Esophagus muscularis mucosa (tissue), 4 donors: ENCODE results near the gene TIMM17A.

Source experiments
- EP300 ChIP-seq: sonication (generic); formaldehyde crosslinking; IDR thresholded peaks from one replicate; pipeline ENCODE4 v1.6.1; 2017; ENCODE audit warnings: antibody characterized with exemption
- POLR2A ChIP-seq: fragments of 450-650 bp; IDR thresholded peaks from one replicate; pipeline ENCODE4 v1.6.1; 2017; ENCODE audit warnings: antibody characterized with exemption, moderate library complexity, mild to moderate bottlenecking, low read depth
- TF ChIP-seq, protein P1 (sequence below), 3 experiments: fragments of 200-600 bp in 2 of 3; fragments of 450-650 bp in 1 of 3; sonication (generic) in 2 of 3; IDR thresholded peaks; one replicate each; pipeline ENCODE4 v1.5.1; 2017 to 2019; ENCODE audit warnings: antibody characterized with exemption in 3 of 3, mild to moderate bottlenecking in 2 of 3, moderate library complexity in 1 of 3

- TF ChIP-seq EP300 (no peak), POLR2A (no peak)
- TF ChIP-seq, protein P1, sequence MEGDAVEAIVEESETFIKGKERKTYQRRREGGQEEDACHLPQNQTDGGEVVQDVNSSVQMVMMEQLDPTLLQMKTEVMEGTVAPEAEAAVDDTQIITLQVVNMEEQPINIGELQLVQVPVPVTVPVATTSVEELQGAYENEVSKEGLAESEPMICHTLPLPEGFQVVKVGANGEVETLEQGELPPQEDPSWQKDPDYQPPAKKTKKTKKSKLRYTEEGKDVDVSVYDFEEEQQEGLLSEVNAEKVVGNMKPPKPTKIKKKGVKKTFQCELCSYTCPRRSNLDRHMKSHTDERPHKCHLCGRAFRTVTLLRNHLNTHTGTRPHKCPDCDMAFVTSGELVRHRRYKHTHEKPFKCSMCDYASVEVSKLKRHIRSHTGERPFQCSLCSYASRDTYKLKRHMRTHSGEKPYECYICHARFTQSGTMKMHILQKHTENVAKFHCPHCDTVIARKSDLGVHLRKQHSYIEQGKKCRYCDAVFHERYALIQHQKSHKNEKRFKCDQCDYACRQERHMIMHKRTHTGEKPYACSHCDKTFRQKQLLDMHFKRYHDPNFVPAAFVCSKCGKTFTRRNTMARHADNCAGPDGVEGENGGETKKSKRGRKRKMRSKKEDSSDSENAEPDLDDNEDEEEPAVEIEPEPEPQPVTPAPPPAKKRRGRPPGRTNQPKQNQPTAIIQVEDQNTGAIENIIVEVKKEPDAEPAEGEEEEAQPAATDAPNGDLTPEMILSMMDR (IDR thresholded peaks at IDR 0.05) = no peak
These were observed 13.2 kb upstream of the TIMM17A start for GRCh38 chr1:201942129-201942495.
